WI38 (cell line): ENCODE results near the gene PPP1CB.
"Not testable (repeated sequence)": the region's sequence is repeated elsewhere in the genome, so short reads cannot be mapped to it uniquely, and the experiment has no call there.

Experiments used
- H3K4me3 ChIP-seq: 2 replicates; pipeline ENCODE4 v1.5.1; 2011; ENCODE audit warnings: low read depth, mild to moderate bottlenecking, control low read depth, low read length
- CTCF ChIP-seq: IDR thresholded peaks from 2 replicates; pipeline ENCODE4 v1.5.1; 2012; ENCODE audit warnings: low read depth, mild to moderate bottlenecking, control low read depth, low read length

Gene PPP1CB

GRCh38 chr2:28726177-28726576, 25.5 kb upstream of the PPP1CB start:
- no peak for TF ChIP-seq CTCF

GRCh38 chr2:28729698-28730097, 21.9 kb upstream of the PPP1CB start:
- H3K4me3 ChIP-seq: no peak overlapping the region
- TF ChIP-seq CTCF: no peak

More at GRCh38 chr2:28726177-28726576, 25.5 kb upstream of the PPP1CB start:
- no peak overlapping the region for H3K4me3 ChIP-seq

- no peak overlapping the region for H3K4me3 ChIP-seq
- no peak for TF ChIP-seq CTCF
These were observed 20.9 kb upstream of the PPP1CB start for GRCh38 chr2:28730641-28731146.

GRCh38 chr2:28735511-28735910, 16.1 kb upstream of the PPP1CB start:
- no peak for TF ChIP-seq CTCF
- no peak overlapping the region for H3K4me3 ChIP-seq

- no peak overlapping the region for H3K4me3 ChIP-seq
- TF ChIP-seq CTCF: no peak
These were observed 15.6 kb upstream of the PPP1CB start for GRCh38 chr2:28736034-28736433.

- no peak overlapping the region for H3K4me3 ChIP-seq
- no peak for TF ChIP-seq CTCF
These were observed 14.0 kb upstream of the PPP1CB start for GRCh38 chr2:28737655-28738054.

GRCh38 chr2:28742619-28743018, 9.0 kb upstream of the PPP1CB start:
- H3K4me3 ChIP-seq: not testable (repeated sequence)

- no peak for TF ChIP-seq CTCF
These were observed 6.4 kb upstream of the PPP1CB start for GRCh38 chr2:28745225-28745624.

More at GRCh38 chr2:28745225-28745624, 6.4 kb upstream of the PPP1CB start:
- no peak overlapping the region for H3K4me3 ChIP-seq
